ENCODE data around the gene MAOA. TPM values are rescaled to one million over a fixed set of nuclear protein-coding genes. Genes with fewer than 3 reads are reported as not detected.

MAOA gene
- total and polyA plus RNA-seq, 2 of the 13 experiments (the other 11 are each of a cell fraction or from before 2014, with no cell fraction given) = 13.4 to 14.7 TPM

- Histone ChIP-seq H3K79me2 (ENCODE audit: insufficient read depth, low read length) (no peaks in the 10 kb centered on the region), H3K9me3 (ENCODE audit: low read length) (no peaks in the 10 kb centered on the region), H3K27me3 (ENCODE audit: control insufficient read depth in 1 of 2, insufficient read depth in 2 of 2, low read length in 2 of 2) (no peaks in the 10 kb centered on the region), H3K4me3 (replicated peaks in 1 of 3; ENCODE audit: insufficient read depth in 1 of 3, low read depth in 2 of 3, low read length in 3 of 3) (no peak overlapping the region), H3K9ac (ENCODE audit: insufficient read depth, low read depth, low read length) (no peak overlapping the region), H3K27ac (ENCODE audit: extremely low read length, insufficient read depth, low read length) (no peak overlapping the region), H4K20me1 (ENCODE audit: insufficient read depth, low read length) (no peaks in the 10 kb centered on the region), H3K36me3 (replicated peaks in 1 of 2; ENCODE audit: control insufficient read depth in 1 of 2, insufficient read depth in 2 of 2, low read length in 2 of 2) (0 out of 5 replicates have a peak, but pooled peaks cover 0 to 3% of the 10 kb centered on the region in 2 experiments), H3K4me1 (ENCODE audit: insufficient read depth, low read length) (peaks cover 48% of the 10 kb centered on the region), H2AFZ (ENCODE audit: low read length) (no peak overlapping the region), H3K4me2 (ENCODE audit: low read depth, low read length) (no peak overlapping the region)
- FAIRE-seq (no peak), DNase-seq (ENCODE audit: low spot score) (no peak), ATAC-seq (no peak)
- BruUV-seq (replicated peaks) = no TSS peak
- ChIA-PET CTCF (ENCODE audit: low intra/inter-chr PET ratio, low total read pairs) (no interaction called here), POLR2A (no interaction called here)
- intact Hi-C loops (cut with micrococcal nuclease; ENCODE audit: unreplicated experiment) = no loop called here
- TF ChIP-seq BCLAF1 (IDR thresholded peaks at IDR 0.05) (no peak), GTF3A (CRISPR knock-in tag; conservative IDR thresholded peaks at IDR 0.05) (no peak), ATF1 (CRISPR knock-in tag; IDR thresholded peaks at IDR 0.05) (no peak), ZSCAN5A (CRISPR knock-in tag; IDR thresholded peaks at IDR 0.05; ENCODE audit: borderline replicate concordance) (no peak), ZNF737 (CRISPR knock-in tag; IDR thresholded peaks at IDR 0.05; ENCODE audit: borderline replicate concordance) (no peak)
- in situ Hi-C loops (cut with HindIII; ENCODE audit: extremely low pct_ligation_motif_present, low pct_unique_long_range_greater_than_20kb) = no loop called here
These were observed 26.6 kb downstream of the MAOA start for GRCh38 chrX:43682726-43683125.
